ENCODE results near the gene PPP1R1B.

The PPP1R1B gene

GRCh38 chr17:39635614-39636176, 8.9 kb downstream of the PPP1R1B start:
- no peak for DNase-seq

- no peak for DNase-seq
Observed at GRCh38 chr17:39636587-39636926, 9.8 kb downstream of the PPP1R1B start.

GRCh38 chr17:39636927-39637736, 10.4 kb downstream of the PPP1R1B start, which contains the start of gene STARD3:
Gene STARD3 (plus strand): TSS chr17:39637144. CDS start chr17:39653532, 16,388 bp downstream.
- DNase-seq: peak; percentile 94

GRCh38 chr17:39638317-39638716, 11.6 kb downstream of the PPP1R1B start:
- no peak for DNase-seq

- no peak for DNase-seq
Observed at GRCh38 chr17:39639043-39639442, 12.3 kb downstream of the PPP1R1B start.

DNA sequence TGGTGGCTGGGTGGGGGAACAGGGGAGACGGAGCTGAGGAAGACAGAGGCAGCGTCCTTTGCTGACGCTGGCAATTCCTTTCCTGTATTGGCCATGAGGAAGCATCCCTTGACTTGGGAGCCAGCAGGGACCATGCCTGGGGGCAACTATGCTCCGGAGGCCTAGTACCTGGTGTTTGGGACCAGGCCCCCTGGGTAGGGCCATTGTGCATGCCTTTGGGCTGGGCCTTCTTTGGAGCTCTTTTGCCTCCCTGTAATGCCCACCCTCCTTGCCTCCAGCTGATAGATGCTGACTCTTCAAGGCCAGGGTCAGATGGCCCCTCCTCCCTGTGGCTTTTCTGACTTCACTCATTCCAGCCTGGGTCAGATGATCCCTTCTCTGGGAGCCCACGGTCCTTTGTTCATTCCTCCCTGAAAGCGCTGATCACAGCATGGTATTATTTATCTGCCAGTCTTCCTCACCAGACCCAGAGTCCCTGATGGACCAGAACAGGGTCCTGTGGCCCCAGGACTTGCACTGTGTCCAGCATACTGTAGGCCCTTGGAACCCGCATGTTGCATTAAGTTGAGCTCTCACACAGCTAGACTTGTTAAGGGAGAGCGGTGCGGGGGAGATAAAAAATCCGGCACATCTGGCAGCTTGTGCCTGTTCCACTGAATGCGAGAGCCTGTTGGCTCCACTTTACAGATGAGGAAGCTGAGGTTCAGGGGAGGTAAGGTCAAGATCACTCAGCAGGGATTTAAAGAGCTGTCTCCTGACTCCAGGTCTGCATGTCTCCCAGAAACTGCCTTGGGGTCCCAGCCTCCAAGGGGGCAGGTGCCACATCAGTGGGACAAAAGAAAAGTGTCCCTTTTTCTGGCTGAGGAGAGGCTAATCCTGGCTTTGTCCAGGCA, 13.1 kb downstream of the PPP1R1B start:
- no peak for DNase-seq

DNA sequence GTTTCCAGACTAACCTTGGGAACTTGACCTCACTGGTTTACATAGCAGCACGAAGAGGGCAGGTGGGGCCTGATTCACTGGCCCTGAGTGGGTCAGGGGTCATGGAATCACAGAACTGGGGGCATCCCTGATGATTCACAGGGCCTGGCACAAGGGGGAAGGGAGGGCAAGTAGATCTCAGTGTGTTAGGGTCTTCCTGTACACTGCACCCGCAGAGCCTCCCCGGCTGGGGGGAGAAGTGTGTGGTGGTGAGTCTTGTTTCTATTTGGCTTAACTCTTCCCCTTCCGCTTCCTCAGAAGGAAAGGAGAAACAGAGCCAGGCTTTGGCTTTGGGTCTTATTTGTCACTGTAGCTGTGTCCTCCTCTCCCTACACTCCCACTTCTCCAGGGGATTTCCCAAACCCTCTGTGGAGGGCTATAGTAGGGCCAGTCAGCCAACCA, 13.9 kb downstream of the PPP1R1B start:
- no peak for DNase-seq

DNA sequence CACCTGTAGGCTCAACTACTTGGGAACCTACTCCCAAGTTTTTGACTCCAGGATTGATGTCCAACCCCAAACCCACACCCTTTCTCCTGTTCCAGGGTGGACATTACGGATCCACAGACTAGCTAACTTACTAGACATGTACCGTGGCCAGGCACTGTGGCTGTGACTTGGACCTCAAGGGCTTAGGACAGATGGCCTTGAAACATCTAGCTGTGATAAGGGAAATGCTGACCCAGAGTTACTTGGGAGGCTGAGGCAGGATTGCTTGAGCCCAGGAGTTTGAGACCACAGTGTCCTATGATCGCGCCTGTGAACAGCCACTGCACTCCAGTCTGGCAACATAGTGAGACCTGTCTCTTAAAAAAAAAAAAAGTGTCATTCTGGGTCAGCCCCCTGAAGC, 14.3 kb downstream of the PPP1R1B start:
- no peak for DNase-seq

DNA sequence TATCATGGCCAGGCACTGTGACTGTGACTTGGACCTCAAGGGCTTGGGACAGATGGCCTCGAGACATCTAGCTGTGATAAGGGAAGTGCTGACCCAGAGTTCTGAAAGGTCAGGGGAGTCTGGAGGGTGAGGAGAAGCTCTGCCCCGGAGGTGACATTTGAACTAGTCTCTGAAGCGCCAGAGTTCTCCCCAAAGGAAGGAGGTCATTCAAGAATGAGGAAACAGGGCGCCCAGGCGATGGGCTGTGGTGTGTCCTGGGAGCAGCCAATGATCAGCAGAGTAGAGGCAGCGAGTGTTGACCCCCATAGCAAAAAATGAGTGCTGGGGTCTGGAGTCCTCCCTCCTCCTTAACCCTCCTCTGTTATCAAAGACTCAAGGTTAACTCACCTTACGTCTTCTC, 15.1 kb downstream of the PPP1R1B start:
- no peak for DNase-seq

GRCh38 chr17:39642291-39643074, 15.7 kb downstream of the PPP1R1B start:
- DNase-seq: no peak

- DNase-seq: no peak
Observed at GRCh38 chr17:39643271-39643670, 16.5 kb downstream of the PPP1R1B start.

- DNase-seq: no peak
Observed at GRCh38 chr17:39647256-39647655, 20.5 kb downstream of the PPP1R1B start.

- no peak for DNase-seq
Observed at GRCh38 chr17:39648616-39649366, 22.0 kb downstream of the PPP1R1B start.

DNA sequence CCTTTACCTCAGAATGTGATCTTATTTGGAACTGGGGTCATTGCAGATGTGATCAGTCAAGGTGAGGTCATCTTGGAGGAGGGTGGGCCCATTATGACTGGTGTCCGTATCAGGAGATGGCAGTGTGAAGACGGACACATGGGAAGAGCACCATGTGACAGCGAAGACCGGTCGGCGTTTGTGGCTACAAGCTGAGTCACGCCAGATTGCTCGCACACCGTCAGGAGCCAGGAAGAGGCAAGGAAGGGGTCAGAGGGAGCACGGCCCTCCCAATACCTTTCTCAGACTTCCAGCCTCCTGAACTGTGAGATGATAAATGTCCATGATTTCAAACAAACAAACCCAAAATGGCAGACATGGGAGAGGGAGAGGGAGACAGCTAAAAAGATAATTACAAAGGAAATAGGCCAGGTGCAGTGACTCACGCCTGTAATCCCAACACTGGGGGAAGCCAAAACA, 23.4 kb downstream of the PPP1R1B start:
- DNase-seq: no peak

GRCh38 chr17:39651923-39652586, 25.3 kb downstream of the PPP1R1B start:
- no peak for DNase-seq

GRCh38 chr17:39652587-39653315, 26.0 kb downstream of the PPP1R1B start:
- DNase-seq: no peak

- DNase-seq: no peak
Observed at GRCh38 chr17:39653316-39653661, 26.5 kb downstream of the PPP1R1B start.

DNA sequence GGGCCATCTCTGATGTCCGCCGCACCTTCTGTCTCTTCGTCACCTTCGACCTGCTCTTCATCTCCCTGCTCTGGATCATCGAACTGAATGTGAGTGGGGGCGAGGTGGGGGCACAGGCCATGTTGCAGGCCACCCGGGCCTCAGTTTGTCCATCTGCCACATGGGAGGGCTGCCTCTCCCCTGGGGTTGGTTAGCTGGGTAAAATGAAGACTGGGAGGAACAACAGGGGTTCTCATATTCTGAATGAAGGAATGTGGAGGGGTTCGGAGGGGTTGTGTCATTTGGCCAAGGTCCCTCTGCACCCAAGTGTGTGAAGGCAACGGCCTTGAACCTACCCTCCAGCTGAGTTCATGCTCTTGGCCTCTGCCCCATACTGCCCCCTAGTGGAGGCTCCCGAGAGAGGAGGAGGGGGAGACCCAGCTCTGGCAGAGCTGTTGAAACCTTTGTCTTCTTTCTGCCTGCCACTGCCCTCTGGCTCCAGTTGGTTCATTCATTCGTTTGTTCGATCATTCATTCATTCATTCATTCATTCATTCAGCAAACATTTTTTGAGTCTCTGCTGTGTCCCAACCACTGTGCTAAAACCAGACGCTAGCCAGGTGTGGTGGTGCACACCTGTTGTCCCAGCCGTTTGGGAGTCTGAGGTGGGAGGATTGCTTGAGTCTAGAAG, 27.0 kb downstream of the PPP1R1B start:
- DNase-seq: peak; percentile 97

DNA sequence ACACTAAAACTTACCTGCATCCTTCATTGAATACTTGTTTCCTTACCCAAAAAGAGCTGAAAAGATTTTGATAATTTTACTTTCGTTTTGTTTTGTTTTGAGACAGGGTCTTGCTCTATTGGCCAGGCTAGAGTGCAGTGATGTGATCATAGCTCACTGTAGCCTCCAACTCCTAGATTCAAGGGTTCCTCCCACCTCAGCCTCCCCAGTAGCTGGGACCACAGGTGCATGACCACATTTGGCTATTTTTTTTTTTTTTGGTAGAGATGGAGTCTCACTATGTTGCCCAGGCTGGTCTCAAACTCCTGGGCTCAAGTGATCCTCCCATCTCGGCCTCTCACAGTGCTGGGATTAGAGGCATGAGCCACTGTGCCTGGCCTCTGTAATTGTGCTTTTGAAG, 28.4 kb downstream of the PPP1R1B start:
- DNase-seq: no peak

DNA sequence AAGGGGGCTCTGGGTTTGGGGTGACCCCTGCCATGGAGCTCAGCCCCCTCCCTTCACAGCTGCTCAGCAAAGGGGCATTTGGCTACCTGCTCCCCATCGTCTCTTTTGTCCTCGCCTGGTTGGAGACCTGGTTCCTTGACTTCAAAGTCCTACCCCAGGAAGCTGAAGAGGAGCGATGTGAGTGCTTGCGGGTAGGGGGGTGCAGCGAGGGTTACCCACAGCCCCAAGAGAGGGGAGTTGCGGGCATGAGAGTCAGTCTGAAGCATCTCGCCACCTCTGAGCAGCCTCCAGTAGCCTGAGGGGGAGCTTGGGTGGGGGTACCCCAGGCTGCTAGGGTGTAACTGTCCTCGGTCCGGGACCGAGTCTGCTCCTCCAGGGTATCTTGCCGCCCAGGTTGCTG, 31.6 kb downstream of the PPP1R1B start:
- DNase-seq: no peak
